EH (cell line): ENCODE measurements around the gene SLCO3A1.

Source experiments
- DNase-seq: peaks from one replicate; pipeline ENCODE4 v3.0.0-alpha.2; 2015; ENCODE audit warnings: low read depth

SLCO3A1 gene

DNA sequence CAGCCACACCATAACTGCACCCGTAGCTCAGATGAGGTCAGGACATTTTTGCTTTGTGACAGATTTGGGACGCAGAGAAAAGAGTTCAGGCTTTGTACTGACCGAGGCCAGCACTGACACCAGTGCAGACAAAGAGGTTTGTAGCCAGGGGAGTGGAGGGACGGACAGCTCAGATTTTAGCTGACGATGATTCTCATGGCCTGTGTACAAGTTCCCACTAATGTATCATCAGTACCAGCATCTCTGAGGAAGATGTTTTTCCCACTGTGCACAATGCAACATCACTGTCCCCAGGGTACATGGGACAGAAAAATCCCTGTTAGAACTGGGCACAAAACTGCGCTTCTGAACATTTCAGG, 112.7 kb downstream of the SLCO3A1 start:
- no peak for DNase-seq

GRCh38 chr15:91967935-91968606, 114.6 kb downstream of the SLCO3A1 start:
- DNase-seq: peak; percentile 5

- DNase-seq: no peak
Observed at GRCh38 chr15:91968610-91969009, 115.1 kb downstream of the SLCO3A1 start.

- peak; percentile 12 for DNase-seq
Observed at GRCh38 chr15:91970142-91970541, 116.6 kb downstream of the SLCO3A1 start.

GRCh38 chr15:91973481-91973880, 120.0 kb downstream of the SLCO3A1 start:
- DNase-seq: no peak

DNA sequence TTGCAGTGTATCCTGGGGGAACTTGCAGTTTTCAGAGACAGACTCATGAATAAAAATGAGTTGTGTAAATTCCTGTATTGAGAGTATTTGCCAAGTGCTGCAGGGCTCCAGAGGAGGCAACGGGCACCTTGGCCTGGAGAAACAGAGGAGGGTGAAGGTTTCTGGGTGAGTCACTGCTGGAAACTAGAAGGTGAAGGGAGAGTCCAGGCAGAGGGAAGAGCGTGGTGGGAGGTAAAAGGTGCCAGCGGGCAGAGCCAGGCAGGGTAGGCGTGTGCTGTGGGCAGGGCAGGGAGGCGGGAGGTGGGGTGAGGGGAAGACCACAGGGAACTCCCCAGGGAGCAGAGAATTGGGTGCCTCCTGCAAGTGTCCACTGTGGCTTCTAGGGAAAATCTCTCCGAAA, 120.8 kb downstream of the SLCO3A1 start:
- no peak for DNase-seq

DNA sequence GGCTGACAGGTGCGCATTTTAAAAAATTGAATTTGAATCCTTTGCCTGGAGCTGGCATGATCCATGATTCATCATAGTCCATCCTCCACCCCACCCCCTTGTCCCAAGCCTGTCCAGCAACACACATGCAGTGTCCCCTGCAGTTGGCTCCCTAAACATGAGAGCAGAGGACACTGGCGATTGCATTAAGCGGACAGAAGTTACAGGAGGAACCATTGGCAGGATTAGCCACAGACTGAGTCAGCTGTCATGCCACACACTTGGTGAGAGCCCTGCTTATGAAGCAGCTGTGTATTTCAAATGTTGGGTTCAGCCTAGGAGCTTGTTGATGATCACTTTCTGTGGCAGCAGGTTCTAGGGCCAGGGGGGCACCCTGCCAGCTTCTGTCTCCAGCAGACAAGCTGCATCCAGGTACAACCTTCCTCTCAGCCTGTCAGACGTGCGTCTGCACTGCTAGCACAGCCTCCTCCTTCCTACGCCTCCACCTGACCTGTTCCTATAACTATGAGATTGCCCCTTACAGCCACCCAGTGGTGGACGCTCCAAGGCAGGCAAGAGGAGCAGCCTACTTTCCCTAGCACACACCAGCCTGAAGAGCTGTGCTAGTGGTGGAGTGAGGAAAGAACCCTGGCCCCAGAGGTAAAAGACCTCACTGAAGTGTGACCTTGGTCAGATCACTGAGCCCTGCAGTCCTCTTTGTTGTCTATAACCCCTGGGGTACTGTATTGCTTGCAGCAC, 121.9 kb downstream of the SLCO3A1 start:
- no peak for DNase-seq

DNA sequence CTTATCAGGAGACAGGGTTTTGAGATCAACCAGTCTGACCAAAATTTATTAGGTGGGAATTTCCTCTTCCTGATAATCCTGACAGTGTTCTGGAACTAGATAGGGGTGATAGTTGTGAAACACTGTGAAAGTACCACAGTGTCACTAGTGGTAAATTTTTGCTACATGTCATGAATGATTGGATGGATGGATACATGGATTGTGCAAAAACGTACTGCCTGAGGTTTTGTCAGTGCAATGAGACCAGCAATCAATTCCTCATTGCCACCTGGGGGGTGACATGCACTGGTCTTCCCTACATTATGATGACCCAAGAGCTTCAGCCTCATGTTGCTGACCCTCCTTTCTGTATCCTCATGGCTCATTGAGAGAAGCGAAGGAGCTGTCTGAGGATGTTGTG, 123.5 kb downstream of the SLCO3A1 start:
- DNase-seq: no peak

DNA sequence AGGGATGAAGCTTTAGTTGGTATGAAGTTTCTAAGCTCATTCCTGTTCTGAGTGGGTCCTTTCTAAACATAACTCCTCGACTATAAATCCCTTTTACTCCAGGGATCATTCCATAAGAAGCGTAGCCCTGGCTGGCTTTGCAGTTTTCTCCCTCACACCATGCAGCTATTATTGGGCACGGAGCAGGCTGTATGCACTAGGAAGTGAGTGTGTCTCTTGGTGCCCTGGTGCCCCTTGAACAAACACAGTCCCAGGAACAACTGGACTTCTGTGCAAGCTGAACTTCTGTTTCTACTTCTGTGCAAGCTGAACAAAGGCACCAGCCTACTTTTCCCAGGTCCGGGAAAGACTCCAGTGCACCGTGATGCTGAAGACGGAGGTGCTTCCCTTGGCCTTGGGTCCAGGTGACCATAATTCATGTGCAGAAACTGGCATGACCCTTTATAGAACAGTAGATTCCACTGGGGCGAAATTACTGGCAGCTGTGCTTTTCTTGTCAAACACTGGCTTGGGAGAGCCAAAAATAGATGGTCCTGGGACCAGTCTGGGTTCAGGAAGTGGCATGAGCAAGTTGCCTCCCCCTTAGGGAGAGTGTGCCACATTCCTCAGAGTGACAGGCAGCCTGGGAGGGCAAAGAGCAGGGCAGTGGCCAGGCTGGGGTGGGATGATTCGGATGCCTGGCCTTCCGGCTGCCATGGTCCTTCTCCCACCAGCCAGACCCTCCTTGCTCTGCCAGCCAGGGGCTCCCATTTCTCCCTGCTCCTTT, 127.2 kb downstream of the SLCO3A1 start:
- DNase-seq: no peak

DNA sequence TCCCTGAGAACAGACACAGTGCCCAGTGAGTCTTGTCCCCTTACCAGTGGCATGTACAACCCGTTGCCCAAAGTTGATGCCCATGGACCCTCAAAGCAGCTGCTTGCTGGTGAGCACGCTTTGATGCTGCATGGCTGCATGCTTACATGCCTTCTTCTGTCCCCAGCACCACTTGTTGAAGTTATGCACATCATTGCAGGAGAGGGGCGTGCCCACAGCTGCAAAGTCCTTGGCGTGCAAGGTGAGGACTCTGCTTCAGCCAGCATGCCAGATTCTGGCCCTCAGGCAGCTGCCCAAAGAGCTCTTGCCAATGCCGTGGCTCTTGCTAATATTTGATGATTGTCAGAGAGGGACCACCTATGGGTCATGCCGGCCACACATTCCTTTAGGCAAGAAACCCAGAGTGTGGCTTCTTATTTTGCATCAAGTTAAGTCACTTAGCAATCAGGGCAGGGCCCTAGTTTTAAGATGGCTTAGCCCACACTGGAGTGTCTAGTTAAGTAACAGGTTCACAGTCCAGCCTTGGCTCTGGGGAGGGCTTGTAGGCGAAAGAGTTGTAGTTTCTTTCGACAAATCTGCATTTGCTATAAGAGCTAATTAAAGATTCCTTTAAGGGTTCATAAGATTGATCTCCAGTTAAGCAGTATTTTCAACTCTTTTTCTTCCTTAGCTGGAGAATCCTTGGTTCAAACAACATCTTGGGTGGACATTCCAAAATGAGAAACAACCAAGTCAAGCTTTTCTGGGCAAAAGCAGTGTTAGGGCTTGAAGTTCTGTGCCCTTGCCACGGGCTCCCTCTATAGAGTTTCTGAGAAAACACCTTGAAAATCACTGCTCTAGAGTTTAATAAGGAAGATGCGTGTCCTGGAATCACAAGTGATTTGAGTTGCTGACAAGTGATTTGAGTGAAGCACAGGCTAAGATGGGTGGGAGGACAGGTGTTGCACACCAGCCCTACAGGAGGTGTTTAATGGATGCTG, 128.6 kb downstream of the SLCO3A1 start:
- peak; percentile 6 for DNase-seq

DNA sequence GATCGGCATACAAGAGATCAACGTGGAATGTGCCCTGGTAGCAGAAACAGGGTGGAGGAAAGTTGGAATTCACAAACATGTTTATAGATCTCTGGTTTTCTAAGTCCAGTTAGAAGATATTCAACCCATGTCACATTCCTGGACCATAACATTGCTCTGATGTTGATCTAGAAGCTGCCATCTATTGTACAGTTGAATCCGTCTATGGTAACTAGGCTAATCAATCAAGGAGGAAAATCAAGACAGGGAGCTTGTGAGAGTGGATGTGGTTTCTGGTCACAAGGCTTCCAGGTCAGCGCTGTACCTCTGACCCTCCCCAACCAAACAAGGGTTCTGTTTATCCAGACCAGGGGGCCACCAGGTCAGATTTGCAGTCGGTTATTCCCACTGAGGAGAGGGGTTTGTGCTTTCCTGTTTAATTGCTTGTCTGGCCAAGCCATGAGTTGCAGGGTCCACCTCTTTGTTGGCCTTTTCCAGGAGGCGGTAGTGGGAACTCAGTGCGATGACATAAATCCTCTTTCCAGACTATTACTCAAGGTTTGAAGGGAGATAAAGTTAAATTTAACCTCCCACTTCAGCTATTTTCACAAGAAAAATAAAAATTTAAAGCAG, 130.3 kb downstream of the SLCO3A1 start:
- no peak for DNase-seq

DNA sequence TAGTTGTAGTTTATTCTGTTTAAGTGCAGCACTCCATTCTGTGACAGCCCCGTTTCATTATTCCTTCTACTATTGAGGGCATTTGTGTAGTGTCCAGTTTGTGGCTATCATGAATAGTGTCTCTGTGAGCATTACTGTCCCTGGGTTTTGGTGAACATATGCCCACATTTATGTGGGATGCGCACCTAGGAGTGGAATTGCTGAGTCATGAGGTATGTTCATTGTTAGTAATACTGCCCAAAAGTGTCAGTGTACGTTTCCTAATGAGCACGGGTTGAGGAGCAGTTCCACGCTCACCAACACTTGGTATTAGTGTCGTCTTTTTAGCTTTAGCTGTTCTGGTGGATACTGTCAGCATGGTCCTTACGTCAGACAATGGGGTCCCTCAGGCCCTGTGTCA, 131.8 kb downstream of the SLCO3A1 start:
- DNase-seq: no peak

DNA sequence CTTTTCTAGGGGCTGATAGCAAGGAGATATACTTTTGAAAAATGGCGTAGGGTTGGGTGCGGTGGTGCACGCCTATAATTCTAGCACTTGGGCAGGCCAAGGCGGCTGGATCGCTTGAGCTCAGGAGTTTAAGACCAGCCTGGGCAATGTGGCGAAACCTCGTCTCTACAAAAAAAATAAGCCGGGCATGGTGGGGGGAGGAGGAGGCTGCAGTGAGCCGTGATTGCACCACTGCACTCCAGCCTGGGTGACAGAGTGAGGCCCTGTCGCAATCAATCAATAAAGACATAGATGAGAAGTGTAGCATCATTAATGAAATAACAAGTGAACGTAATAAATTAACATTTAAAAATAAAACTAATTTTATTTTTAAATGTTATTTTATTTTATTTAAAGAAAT, 134.6 kb downstream of the SLCO3A1 start:
- DNase-seq: no peak

- no peak for DNase-seq
Observed at GRCh38 chr15:91988655-91989054, 135.1 kb downstream of the SLCO3A1 start.

DNA sequence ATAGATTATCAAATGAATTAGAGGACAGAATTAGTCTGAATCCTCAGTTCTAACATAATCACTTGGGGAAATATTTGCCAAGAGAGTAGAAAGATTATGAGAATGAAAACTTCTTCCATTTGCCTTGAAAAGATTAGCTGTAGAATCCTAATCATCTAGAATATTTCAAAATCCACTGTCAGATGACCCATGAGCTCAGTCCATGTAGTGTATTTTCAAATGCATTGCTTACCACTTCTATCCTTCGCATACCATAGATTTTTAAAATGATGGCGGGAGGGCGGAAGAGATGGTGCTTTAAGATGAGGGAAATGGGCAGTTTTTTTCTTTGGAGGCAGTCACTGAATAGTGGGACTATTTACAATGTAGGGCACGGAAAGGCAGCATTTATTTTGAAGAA, 136.3 kb downstream of the SLCO3A1 start:
- DNase-seq: no peak

- no peak for DNase-seq
Observed at GRCh38 chr15:91992945-91993344, 139.4 kb downstream of the SLCO3A1 start.

- no peak for DNase-seq
Observed at GRCh38 chr15:91995146-91995545, 141.6 kb downstream of the SLCO3A1 start.

- DNase-seq: no peak
Observed at GRCh38 chr15:91997163-91997562, 143.7 kb downstream of the SLCO3A1 start.

DNA sequence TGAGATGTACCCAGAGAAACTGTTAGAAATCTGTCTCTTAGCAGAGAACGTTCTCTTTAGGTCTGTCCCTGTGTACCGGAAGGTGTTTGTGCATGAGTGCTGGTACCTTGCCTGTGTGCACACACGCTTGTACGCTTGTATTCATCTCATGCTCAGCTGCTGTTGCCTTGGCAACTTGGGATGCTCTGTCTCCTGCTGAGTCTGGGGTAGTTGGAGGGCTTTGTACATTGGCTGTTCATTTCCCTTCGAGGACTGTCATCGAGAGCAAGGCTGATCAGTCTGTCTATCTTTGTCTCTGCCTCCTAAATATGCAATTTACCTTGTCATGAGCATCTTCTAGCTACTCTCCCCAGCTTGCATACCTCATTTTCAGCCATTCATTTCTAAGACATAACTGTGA, 147.2 kb downstream of the SLCO3A1 start:
- DNase-seq: no peak

- DNase-seq: no peak
Observed at GRCh38 chr15:92001307-92001706, 147.8 kb downstream of the SLCO3A1 start.

DNA sequence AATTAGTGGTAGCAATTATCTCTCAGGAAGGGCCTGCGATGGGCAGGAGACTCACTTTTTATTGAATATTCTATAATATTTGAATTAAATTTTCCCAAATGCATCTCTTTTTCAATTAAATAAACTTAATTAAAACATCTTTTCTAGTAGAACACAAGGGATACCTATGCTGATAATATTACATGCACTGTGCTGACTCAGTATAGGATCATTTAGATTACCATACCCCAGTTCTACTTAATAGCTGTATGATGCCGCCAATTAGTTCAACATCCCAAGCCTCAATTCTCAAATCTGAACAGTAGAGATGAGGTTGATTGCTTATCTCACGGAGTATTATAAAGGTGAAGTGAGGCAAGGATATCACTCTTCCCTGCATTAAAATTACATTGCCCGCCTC, 149.2 kb downstream of the SLCO3A1 start:
- DNase-seq: no peak
